Smooth muscle cell (in vitro differentiated cells): Measurements from ENCODE around the gene NCKAP5L. TPM values are rescaled to one million over a fixed set of nuclear protein-coding genes. Genes with fewer than 3 reads are reported as not detected.
A peak's percentile ranks its signal among the peaks of the same experiment; 100 is the strongest.
"Not testable (repeated sequence)": the region's sequence is repeated elsewhere in the genome, so short reads cannot be mapped to it uniquely, and the experiment has no call there.

Experiments used
- DNase-seq: peaks from one replicate; lab custom pipeline; 2025; ENCODE audit not compliant: unreplicated experiment; lab: John Stamatoyannopoulos, UW
- H2AFZ ChIP-seq: fragments of 200-600 bp; sonication (generic); 2 replicates; pipeline ENCODE4 v1.6.0; 2016; ENCODE audit warnings: antibody characterized with exemption, low read depth, mild to moderate bottlenecking
- H3F3A ChIP-seq: fragments of 200-600 bp; sonication (generic); 2 replicates; pipeline ENCODE4 v1.6.0; 2017; ENCODE audit warnings: antibody characterized with exemption, low read depth
- H3K27ac ChIP-seq: fragments of 200-600 bp; sonication (generic); 2 replicates; pipeline ENCODE4 v1.5.1; 2016; ENCODE audit warnings: low read depth, mild to moderate bottlenecking
- H3K27me3 ChIP-seq: fragments of 200-600 bp; sonication (generic); 2 replicates; pipeline ENCODE4 v1.6.1; 2016; ENCODE audit warnings: low read depth, mild to moderate bottlenecking
- H3K36me3 ChIP-seq: fragments of 200-600 bp; sonication (generic); 2 replicates; pipeline ENCODE4 v1.5.1; 2016; ENCODE audit warnings: low read depth
- H3K4me1 ChIP-seq: fragments of 200-600 bp; sonication (generic); 2 replicates; pipeline ENCODE4 v1.5.1; 2016; ENCODE audit warnings: low read depth
- H3K4me2 ChIP-seq: fragments of 200-600 bp; sonication (generic); 2 replicates; pipeline ENCODE4 v1.6.0; 2016; ENCODE audit warnings: mild to moderate bottlenecking
- H3K4me3 ChIP-seq: fragments of 200-600 bp; sonication (generic); 2 replicates; pipeline ENCODE4 v1.5.1; 2016; ENCODE audit warnings: mild to moderate bottlenecking
- H3K79me2 ChIP-seq: fragments of 200-600 bp; sonication (generic); 2 replicates; pipeline ENCODE4 v1.6.0; 2016; ENCODE audit warnings: low read depth, mild to moderate bottlenecking
- H3K9ac ChIP-seq: fragments of 200-600 bp; sonication (generic); 2 replicates; pipeline ENCODE4 v1.6.0; 2016; ENCODE audit warnings: low read depth
- H3K9me3 ChIP-seq: fragments of 200-600 bp; sonication (generic); replicated peaks from 2 replicates; pipeline ENCODE4 v1.5.1; 2016; ENCODE audit warnings: low read depth
- H4K20me1 ChIP-seq: fragments of 200-600 bp; sonication (generic); 2 replicates; pipeline ENCODE4 v1.6.0; 2016; ENCODE audit warnings: low read depth
- WGBS: methylation state at CpG from one replicate; pipeline ENCODE4 v1.1.7; 2016; ENCODE audit warnings: low lambda C conversion rate; 5-methylcytosine and 5-hydroxymethylcytosine counted together
- polyA plus RNA-seq: library from polyadenylated mRNA; unstranded; fragments of >200 nt; fragmentation: Nextera tagmentation; extraction: Ambion mirVana; gene quantifications from 2 replicates; pipeline ENCODE4 v1.2.1, GENCODE V29; 2016
- total RNA-seq: library from RNA; depleted of rRNA; stranded (reverse); fragments of >200 nt; gene quantifications from 2 replicates; pipeline ENCODE4 v1.2.3, GENCODE V29; 2014
- TF ChIP-seq, protein P1 (sequence below): fragments of 200-600 bp; sonication (generic); IDR thresholded peaks from 2 replicates; pipeline ENCODE4 v1.5.1; 2017; ENCODE audit warnings: borderline replicate concordance, mild to moderate bottlenecking, antibody characterized with exemption; ENCODE audit not compliant: insufficient read depth, poor library complexity, severe bottlenecking

The NCKAP5L gene
- total and polyA plus RNA-seq, 2 experiments from 2014 or later, result 24.1 to 29.4 TPM

DNA sequence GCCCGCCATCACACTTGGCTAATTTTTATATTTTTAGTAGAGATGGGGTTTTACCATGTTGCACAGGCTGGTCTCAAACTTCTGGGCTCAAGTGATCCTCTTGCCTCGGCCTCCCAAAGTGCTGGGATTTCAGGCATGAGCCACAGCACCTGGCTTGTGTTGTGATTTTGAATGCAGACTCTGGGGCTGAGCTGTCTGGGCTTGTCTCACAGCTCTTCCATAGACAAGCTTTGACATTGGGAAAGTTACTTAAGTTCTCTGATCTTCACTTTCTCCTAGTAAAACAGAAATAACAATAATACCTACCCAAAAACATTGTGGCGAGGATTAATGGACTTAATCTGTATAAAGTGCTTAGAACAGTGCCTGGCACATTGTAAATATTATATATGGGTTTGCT lies 50.9 kb downstream of the NCKAP5L start:
- Histone ChIP-seq H2AFZ (no peak overlapping the region), H3K4me1 (no peaks in the 10 kb centered on the region), H3K4me2 (no peak overlapping the region), H3K27ac (no peak overlapping the region), H3F3A (no peaks in the 10 kb centered on the region), H3K4me3 (no peak overlapping the region), H3K36me3 (no peaks in the 10 kb centered on the region), H3K27me3 (no peaks in the 10 kb centered on the region), H3K79me2 (no peaks in the 10 kb centered on the region), H4K20me1 (no peaks in the 10 kb centered on the region), H3K9me3 (no peaks in the 10 kb centered on the region), H3K9ac (no peak overlapping the region)
- TF ChIP-seq, protein P1, sequence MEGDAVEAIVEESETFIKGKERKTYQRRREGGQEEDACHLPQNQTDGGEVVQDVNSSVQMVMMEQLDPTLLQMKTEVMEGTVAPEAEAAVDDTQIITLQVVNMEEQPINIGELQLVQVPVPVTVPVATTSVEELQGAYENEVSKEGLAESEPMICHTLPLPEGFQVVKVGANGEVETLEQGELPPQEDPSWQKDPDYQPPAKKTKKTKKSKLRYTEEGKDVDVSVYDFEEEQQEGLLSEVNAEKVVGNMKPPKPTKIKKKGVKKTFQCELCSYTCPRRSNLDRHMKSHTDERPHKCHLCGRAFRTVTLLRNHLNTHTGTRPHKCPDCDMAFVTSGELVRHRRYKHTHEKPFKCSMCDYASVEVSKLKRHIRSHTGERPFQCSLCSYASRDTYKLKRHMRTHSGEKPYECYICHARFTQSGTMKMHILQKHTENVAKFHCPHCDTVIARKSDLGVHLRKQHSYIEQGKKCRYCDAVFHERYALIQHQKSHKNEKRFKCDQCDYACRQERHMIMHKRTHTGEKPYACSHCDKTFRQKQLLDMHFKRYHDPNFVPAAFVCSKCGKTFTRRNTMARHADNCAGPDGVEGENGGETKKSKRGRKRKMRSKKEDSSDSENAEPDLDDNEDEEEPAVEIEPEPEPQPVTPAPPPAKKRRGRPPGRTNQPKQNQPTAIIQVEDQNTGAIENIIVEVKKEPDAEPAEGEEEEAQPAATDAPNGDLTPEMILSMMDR, result no peak
- 91% methylated on average over 3 of the region's 3 CpGs for WGBS
- DNase-seq, result no peak

DNA sequence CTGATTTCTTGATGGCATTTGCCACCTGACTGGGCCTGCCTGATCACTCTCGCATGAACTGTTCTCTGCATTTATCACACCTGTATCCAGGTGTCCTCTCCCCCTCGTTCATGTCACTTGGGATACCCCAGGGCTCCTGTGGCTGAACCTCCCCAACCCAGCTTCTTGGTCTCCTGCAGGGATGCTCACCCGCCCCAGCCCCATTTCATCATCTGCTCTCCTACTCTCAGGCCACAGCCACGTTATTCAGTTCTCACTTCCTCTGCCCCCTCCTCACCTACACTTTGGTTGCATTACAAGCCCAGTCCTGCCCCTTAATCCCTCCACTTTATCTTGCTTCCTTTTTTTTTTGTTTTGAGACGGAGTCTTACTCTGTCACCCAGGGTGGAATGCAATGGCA lies 51.4 kb downstream of the NCKAP5L start:
- Histone ChIP-seq H3K9me3 (no peaks in the 10 kb centered on the region), H3K4me1 (no peaks in the 10 kb centered on the region), H4K20me1 (no peaks in the 10 kb centered on the region), H3K79me2 (no peaks in the 10 kb centered on the region), H3K36me3 (no peaks in the 10 kb centered on the region), H3F3A (no peaks in the 10 kb centered on the region), H3K27me3 (no peaks in the 10 kb centered on the region), H3K4me3 (no peak overlapping the region), H3K4me2 (peak overlapping the region; percentile 36), H2AFZ (no peak overlapping the region), H3K9ac (no peak overlapping the region), H3K27ac (no peak overlapping the region)
- 75% methylated on average over 4 of the region's 5 CpGs for WGBS
- no peak for DNase-seq
- TF ChIP-seq, protein P1, result no peak

DNA sequence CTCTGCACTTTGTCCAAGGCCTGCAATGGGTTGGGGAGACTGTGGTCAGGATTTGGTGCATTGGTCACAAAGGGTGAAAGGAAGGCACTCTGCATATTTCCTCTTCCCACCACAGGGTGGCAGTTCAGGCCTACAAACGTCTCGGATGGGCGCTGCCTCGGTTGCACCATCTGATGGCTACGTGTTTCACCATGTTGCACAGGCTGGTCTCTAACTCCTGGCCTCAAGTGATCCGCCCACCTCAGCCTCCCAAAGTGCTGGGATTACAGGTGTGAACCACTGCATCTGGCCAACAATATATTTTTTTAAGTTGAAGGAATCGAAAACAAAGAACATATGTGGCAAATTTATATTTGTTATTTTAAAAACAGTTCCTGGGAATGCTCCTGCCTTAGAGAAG lies 51.8 kb downstream of the NCKAP5L start:
- Histone ChIP-seq H3K27ac (no peak overlapping the region), H3F3A (no peaks in the 10 kb centered on the region), H3K36me3 (no peaks in the 10 kb centered on the region), H4K20me1 (no peaks in the 10 kb centered on the region), H3K9me3 (no peaks in the 10 kb centered on the region), H3K27me3 (no peaks in the 10 kb centered on the region), H3K4me2 (peak overlapping the region; percentile 36), H3K4me1 (no peaks in the 10 kb centered on the region), H3K4me3 (no peak overlapping the region), H2AFZ (no peak overlapping the region), H3K79me2 (no peaks in the 10 kb centered on the region), H3K9ac (no peak overlapping the region)
- TF ChIP-seq, protein P1, result peak; percentile 69
- DNase-seq, result no peak
- WGBS, result 18% methylated on average over 7 of the region's 7 CpGs

DNA sequence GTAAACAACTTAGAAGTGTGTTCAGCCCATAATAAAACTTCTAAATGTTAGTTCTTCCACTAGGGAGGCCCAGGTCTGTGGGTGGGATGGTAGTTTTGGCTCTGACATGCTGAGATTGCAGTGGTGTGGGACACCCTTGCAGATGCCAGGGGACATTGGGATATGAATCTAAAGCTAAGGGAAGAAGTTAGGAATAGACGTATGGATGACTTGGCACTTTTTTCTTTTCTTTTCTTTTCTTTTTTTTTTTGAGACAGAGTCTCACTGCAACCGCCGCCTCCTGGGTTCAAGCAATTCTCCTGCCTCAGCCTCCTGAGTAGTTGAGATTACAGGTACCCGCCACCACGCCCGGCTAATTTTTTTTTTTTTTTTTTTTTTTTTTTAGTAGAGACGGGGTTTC lies 55.1 kb downstream of the NCKAP5L start:
- WGBS, result 94% methylated on average over 6 of the region's 7 CpGs
- not testable (repeated sequence) for H3K27ac ChIP-seq, H3F3A ChIP-seq, H2AFZ ChIP-seq, H3K4me1 ChIP-seq, H3K9me3 ChIP-seq, H3K4me2 ChIP-seq, H3K9ac ChIP-seq, H3K27me3 ChIP-seq, DNase-seq, H3K36me3 ChIP-seq, H3K79me2 ChIP-seq, H3K4me3 ChIP-seq, H4K20me1 ChIP-seq
